H1 (cell line): Measurements from ENCODE around the gene FOXL3. TPM values are rescaled to one million over a fixed set of nuclear protein-coding genes. Genes with fewer than 3 reads are reported as not detected.

ENCODE experiments used
- BRCA1 ChIP-seq: IDR thresholded peaks from 2 replicates; pipeline ENCODE4 v1.6.1; 2012; ENCODE audit warnings: low read depth, low read length, improper control_type of control experiment
- CBX8 ChIP-seq: fragments of 300-800, 300-1000 bp; sonication (generic); IDR thresholded peaks from 2 replicates; pipeline ENCODE4 v1.7.1; 2016; ENCODE audit warnings: low read depth, low read length, borderline replicate concordance
- EP300 ChIP-seq, 2 experiments: IDR thresholded peaks; 1 replicate in 1 of 2; 2 replicates in 1 of 2; pipeline ENCODE4 v1.6.1; 2011 to 2012; ENCODE audit warnings: low read depth in 2 of 2, low read length in 2 of 2, mild to moderate bottlenecking in 2 of 2, borderline replicate concordance in 1 of 2, inconsistent platforms in 1 of 2, moderate library complexity in 1 of 2
- HDAC2 ChIP-seq, 2 experiments: fragments of 300-600 bp in 1 of 2; sonication (generic) in 1 of 2; IDR thresholded peaks; 2 replicates each; pipeline ENCODE4 v1.6.1; 2011 to 2012; ENCODE audit warnings: low read depth in 2 of 2, low read length in 2 of 2, mild to moderate bottlenecking in 2 of 2, moderate library complexity in 2 of 2, borderline replicate concordance in 1 of 2, inconsistent platforms in 1 of 2
- RNF2 ChIP-seq: fragments of 200-900, 300-1000 bp; sonication (generic); IDR thresholded peaks from 2 replicates; pipeline ENCODE4 v1.7.1; 2016; ENCODE audit warnings: borderline replicate concordance, low read depth, mild to moderate bottlenecking, antibody characterized with exemption, low read length; ENCODE audit not compliant: poor library complexity, severe bottlenecking; ENCODE audit errors: missing control alignments
- polyA plus RNA-seq, 7 experiments: library from polyadenylated mRNA; depleted of rRNA in 3 of 7; stranded (reverse) in 5 of 7; unstranded in 2 of 7; fragments of >200 nt in 5 of 7; fragments of 200-250 nt in 2 of 7; gene quantifications; 1 replicate in 5 of 7; 2 replicates in 1 of 7; 4 replicates in 1 of 7; pipeline versions ENCODE4 v1.2.1 to v1.2.3, GENCODE V29; 2011 to 2013; ENCODE audit warnings: missing spikeins in 2 of 7, mixed read lengths in 2 of 7
- total RNA-seq: library from RNA; stranded (reverse); fragmentation: NEBNext Ultra II Directional; extraction: Animal tissue kit (Norgen Biotek cat#: 25700); gene quantifications from 2 replicates; pipeline ENCODE4 v1.2.1, GENCODE V29; 2021
- TF ChIP-seq, protein P1 (sequence below), 3 experiments: IDR thresholded peaks; 1 replicate in 2 of 3; 2 replicates in 1 of 3; pipeline versions ENCODE4 v1.5.1 to v1.6.1; 2011; ENCODE audit warnings: low read length in 3 of 3, mild to moderate bottlenecking in 3 of 3, inconsistent platforms in 2 of 3, low read depth in 1 of 3, moderate library complexity in 1 of 3; ENCODE audit not compliant: insufficient read depth in 1 of 3; ENCODE audit errors: control extremely low read depth in 1 of 3

The FOXL3 gene
- total and polyA plus RNA-seq, 2 of the 8 experiments (the other 6 are each of a cell fraction or from before 2014, with no cell fraction given), result not detected

DNA sequence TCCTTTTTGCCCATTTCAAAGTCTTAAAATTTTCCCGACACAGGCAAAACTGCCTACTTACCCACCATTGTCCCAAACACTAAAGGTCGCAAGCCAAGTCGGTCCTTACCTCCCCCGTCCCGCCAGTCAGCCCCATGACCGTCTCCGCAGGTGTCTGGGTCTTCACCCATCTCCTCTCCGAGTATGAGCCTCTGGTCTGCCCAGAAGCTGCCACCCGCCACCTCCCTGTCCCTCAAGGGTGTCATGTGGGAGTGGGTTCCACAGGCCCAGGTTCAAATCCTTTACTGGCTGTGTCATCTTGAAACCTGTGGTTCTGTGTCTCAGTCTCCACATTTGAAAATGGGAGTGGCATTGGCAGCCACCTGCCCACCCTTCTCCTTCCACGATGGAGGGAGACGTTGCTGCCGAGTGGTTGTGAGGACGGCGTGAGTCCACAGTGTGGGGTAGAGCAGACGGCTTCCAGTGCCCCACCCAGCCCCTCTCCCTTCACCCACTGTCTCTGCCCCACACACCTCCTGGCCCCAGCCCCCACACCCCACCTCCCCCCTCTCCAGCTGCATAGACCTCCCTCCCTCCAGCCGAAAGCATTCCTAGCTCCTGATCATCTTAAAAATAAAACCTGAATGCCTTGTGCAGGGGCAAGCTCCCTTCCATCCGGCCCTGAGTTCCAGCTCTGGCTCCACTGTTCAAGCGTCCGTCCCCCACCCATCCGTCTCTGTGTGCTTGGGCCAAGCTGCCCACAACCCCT, 35.3 kb downstream of the FOXL3 start (continued):
- TF ChIP-seq, protein P1, sequence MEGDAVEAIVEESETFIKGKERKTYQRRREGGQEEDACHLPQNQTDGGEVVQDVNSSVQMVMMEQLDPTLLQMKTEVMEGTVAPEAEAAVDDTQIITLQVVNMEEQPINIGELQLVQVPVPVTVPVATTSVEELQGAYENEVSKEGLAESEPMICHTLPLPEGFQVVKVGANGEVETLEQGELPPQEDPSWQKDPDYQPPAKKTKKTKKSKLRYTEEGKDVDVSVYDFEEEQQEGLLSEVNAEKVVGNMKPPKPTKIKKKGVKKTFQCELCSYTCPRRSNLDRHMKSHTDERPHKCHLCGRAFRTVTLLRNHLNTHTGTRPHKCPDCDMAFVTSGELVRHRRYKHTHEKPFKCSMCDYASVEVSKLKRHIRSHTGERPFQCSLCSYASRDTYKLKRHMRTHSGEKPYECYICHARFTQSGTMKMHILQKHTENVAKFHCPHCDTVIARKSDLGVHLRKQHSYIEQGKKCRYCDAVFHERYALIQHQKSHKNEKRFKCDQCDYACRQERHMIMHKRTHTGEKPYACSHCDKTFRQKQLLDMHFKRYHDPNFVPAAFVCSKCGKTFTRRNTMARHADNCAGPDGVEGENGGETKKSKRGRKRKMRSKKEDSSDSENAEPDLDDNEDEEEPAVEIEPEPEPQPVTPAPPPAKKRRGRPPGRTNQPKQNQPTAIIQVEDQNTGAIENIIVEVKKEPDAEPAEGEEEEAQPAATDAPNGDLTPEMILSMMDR (IDR thresholded peaks at IDR 0.05; ENCODE audit: control extremely low read depth in 1 of 3, insufficient read depth in 1 of 3, low read depth in 1 of 3, low read length in 3 of 3), result no peak
- TF ChIP-seq HDAC2 (IDR thresholded peaks at IDR 0.05; ENCODE audit: borderline replicate concordance in 1 of 2, low read depth in 2 of 2, low read length in 2 of 2), result no peak
- no peak for TF ChIP-seq BRCA1
- TF ChIP-seq EP300 (IDR thresholded peaks at IDR 0.05; ENCODE audit: borderline replicate concordance in 1 of 2, low read depth in 2 of 2, low read length in 2 of 2), result no peak
- no peak for TF ChIP-seq CBX8
- no peak for TF ChIP-seq RNF2
- TF ChIP-seq, all 59 proteins: peak for 0
